Vagina (tissue), 2 donors: ENCODE measurements around the gene UBE4B.

Source experiments
- POLR2A ChIP-seq, 2 donors: fragments of 450-650 bp; IDR thresholded peaks; one replicate each; pipeline ENCODE4 v1.6.1; 2017; ENCODE audit warnings: antibody characterized with exemption in 2 of 2, mild to moderate bottlenecking in 2 of 2, moderate library complexity in 2 of 2
- POLR2AphosphoS5 ChIP-seq, 2 donors: sonication (generic); formaldehyde crosslinking; IDR thresholded peaks; one replicate each; pipeline ENCODE4 v1.9.0; 2017; ENCODE audit warnings: antibody characterized with exemption in 2 of 2, mild to moderate bottlenecking in 2 of 2, low read depth in 1 of 2; ENCODE audit not compliant: insufficient read depth in 1 of 2
- TF ChIP-seq, protein P1 (sequence below), 3 experiments: fragments of 450-650 bp in 2 of 3; fragments of 200-600 bp in 1 of 3; sonication (generic) in 1 of 3; IDR thresholded peaks; one replicate each; pipeline ENCODE4 v1.5.1; 2017 to 2019; ENCODE audit warnings: antibody characterized with exemption in 3 of 3, mild to moderate bottlenecking in 2 of 3, moderate library complexity in 2 of 3

DNA sequence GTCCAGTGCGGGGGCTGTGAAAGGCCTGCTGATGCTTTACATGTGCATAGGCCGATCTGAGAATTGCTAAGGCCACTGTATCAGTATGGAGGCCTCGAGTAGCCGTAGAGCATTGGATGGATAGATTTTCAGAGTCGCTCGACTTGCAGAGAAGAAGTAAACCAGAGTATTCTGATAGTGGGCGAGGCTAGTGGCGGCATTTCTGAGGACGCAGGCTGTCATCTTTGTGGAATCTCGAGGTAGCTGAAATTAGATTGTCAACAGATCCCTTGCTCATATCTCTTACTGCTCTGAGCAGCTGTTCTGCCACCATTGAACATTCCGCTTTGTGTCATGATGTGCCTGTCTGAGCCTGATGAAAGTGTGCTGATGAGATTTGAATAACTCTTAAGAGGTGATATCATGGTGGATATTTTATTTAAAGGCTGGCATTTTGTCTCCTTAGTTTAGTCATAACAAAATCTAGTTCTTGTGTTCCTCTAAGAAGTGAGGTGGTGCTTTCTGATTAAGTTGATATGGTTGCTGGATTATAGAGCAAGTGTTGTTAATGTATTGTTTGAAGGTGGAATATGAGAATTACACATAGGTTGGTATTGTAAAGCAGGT, 179.2 kb downstream of the UBE4B start:
- TF ChIP-seq, protein P1, sequence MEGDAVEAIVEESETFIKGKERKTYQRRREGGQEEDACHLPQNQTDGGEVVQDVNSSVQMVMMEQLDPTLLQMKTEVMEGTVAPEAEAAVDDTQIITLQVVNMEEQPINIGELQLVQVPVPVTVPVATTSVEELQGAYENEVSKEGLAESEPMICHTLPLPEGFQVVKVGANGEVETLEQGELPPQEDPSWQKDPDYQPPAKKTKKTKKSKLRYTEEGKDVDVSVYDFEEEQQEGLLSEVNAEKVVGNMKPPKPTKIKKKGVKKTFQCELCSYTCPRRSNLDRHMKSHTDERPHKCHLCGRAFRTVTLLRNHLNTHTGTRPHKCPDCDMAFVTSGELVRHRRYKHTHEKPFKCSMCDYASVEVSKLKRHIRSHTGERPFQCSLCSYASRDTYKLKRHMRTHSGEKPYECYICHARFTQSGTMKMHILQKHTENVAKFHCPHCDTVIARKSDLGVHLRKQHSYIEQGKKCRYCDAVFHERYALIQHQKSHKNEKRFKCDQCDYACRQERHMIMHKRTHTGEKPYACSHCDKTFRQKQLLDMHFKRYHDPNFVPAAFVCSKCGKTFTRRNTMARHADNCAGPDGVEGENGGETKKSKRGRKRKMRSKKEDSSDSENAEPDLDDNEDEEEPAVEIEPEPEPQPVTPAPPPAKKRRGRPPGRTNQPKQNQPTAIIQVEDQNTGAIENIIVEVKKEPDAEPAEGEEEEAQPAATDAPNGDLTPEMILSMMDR (IDR thresholded peaks at IDR 0.05) = no peak
- no peak for TF ChIP-seq POLR2A (IDR thresholded peaks at IDR 0.05)
- TF ChIP-seq POLR2AphosphoS5 (IDR thresholded peaks at IDR 0.05; ENCODE audit: insufficient read depth in 1 of 2, low read depth in 1 of 2) = no peak
